GM23338 (cell line): ENCODE measurements around the gene STK32C. TPM values are rescaled to one million over a fixed set of nuclear protein-coding genes. Genes with fewer than 3 reads are reported as not detected.

ENCODE experiments used
- ATAC-seq: fragments of 200-7000 bp; cut with Tn5 transposase; 3 replicates; pipeline ENCODE4 v1.9.1; 2020
- DNase-seq: peaks from one replicate; pipeline ENCODE4 v3.0.0-alpha.2; 2015; ENCODE audit warnings: low spot score
- H2AFZ ChIP-seq: fragments of 200-600 bp; sonication (generic); 2 replicates; pipeline ENCODE4 v1.8.0; 2016; ENCODE audit warnings: antibody characterized with exemption, mild to moderate bottlenecking, moderate library complexity
- H3F3A ChIP-seq: fragments of 200-600 bp; sonication (generic); replicated peaks from 2 replicates; pipeline ENCODE4 v1.8.0; 2017; ENCODE audit warnings: antibody characterized with exemption, mixed run types, low read depth
- H3K27ac ChIP-seq: fragments of 200-600 bp; sonication (generic); 2 replicates; pipeline ENCODE4 v1.6.1; 2016; ENCODE audit warnings: low read depth
- H3K27me3 ChIP-seq: fragments of 200-600 bp; sonication (generic); 2 replicates; pipeline ENCODE4 v1.8.0; 2016; ENCODE audit warnings: mild to moderate bottlenecking, mixed run types, moderate library complexity; ENCODE audit not compliant: insufficient read depth
- H3K36me3 ChIP-seq: fragments of 200-600 bp; sonication (generic); 2 replicates; pipeline ENCODE4 v1.8.0; 2016; ENCODE audit warnings: mild to moderate bottlenecking; ENCODE audit not compliant: insufficient read depth
- H3K4me1 ChIP-seq: fragments of 200-600 bp; sonication (generic); 2 replicates; pipeline ENCODE4 v1.8.0; 2016; ENCODE audit warnings: mild to moderate bottlenecking, moderate library complexity; ENCODE audit not compliant: insufficient read depth
- H3K4me2 ChIP-seq: fragments of 200-600 bp; sonication (generic); 2 replicates; pipeline ENCODE4 v1.7.1; 2017; ENCODE audit warnings: mixed run types
- H3K4me3 ChIP-seq: fragments of 200-600 bp; sonication (generic); 2 replicates; pipeline ENCODE4 v1.6.1; 2016; ENCODE audit warnings: mixed run types
- H3K79me2 ChIP-seq: fragments of 200-600 bp; sonication (generic); replicated peaks from 2 replicates; pipeline ENCODE4 v1.8.0; 2017; ENCODE audit warnings: mild to moderate bottlenecking; ENCODE audit not compliant: insufficient read depth
- H3K9me2 ChIP-seq: fragments of 200-600 bp; sonication (generic); 2 replicates; pipeline ENCODE4 v1.8.0; 2017; ENCODE audit not compliant: insufficient read depth
- H4K20me1 ChIP-seq: fragments of 200-600 bp; sonication (generic); replicated peaks from 2 replicates; pipeline ENCODE4 v1.8.0; 2017; ENCODE audit warnings: mild to moderate bottlenecking; ENCODE audit not compliant: insufficient read depth
- H3K27ac Mint-ChIP-seq: 2 replicates; pipeline ENCODE4 v1.8.0; 2020; ENCODE audit warnings: inconsistent platforms, mild to moderate bottlenecking, moderate library complexity, mixed read lengths
- H3K27me3 Mint-ChIP-seq: 3 replicates; pipeline ENCODE4 v1.8.0; 2022; ENCODE audit warnings: low read depth, mild to moderate bottlenecking, moderate library complexity, mixed read lengths, inconsistent platforms; ENCODE audit not compliant: insufficient read depth, poor library complexity
- H3K36me3 Mint-ChIP-seq: 3 replicates; pipeline ENCODE4 v1.8.0; 2021; ENCODE audit warnings: low read depth, mild to moderate bottlenecking, inconsistent platforms, moderate library complexity, mixed read lengths
- H3K4me1 Mint-ChIP-seq: 3 replicates; pipeline ENCODE4 v1.8.0; 2020; ENCODE audit warnings: mild to moderate bottlenecking, inconsistent platforms, mixed read lengths
- H3K4me3 Mint-ChIP-seq: 3 replicates; pipeline ENCODE4 v1.8.0; 2021; ENCODE audit warnings: moderate library complexity, mild to moderate bottlenecking, inconsistent platforms, mixed read lengths
- H3K9me3 Mint-ChIP-seq: 3 replicates; pipeline ENCODE4 v1.8.0; 2020; ENCODE audit warnings: moderate library complexity, mild to moderate bottlenecking, inconsistent platforms, mixed read lengths
- CREB1 ChIP-seq: fragments of 250-450 bp; sonication (Bioruptor Pico); IDR thresholded peaks from 2 replicates; pipeline ENCODE4 v1.5.0; 2020; ENCODE audit warnings: low read depth, mild to moderate bottlenecking, moderate library complexity
- ETS1 ChIP-seq: IDR thresholded peaks from 2 replicates; pipeline ENCODE4 v1.6.1; 2016; ENCODE audit warnings: antibody characterized with exemption
- EZH2 ChIP-seq: fragments of 200-600 bp; sonication (generic); IDR thresholded peaks from one replicate; pipeline ENCODE4 v1.8.0; 2017; ENCODE audit warnings: antibody characterized with exemption, mild to moderate bottlenecking, low read depth; ENCODE audit not compliant: unreplicated experiment
- EZH2phosphoT487 ChIP-seq: fragments of 200-600 bp; sonication (generic); IDR thresholded peaks from one replicate; pipeline ENCODE4 v1.8.1; 2018; ENCODE audit warnings: antibody characterized with exemption; ENCODE audit not compliant: unreplicated experiment
- JUNB ChIP-seq: IDR thresholded peaks from one replicate; pipeline ENCODE4 v1.6.1; 2016; ENCODE audit warnings: antibody characterized with exemption; ENCODE audit not compliant: unreplicated experiment
- NANOG ChIP-seq: IDR thresholded peaks from 2 replicates; pipeline ENCODE4 v1.6.1; 2016; ENCODE audit warnings: antibody characterized with exemption, borderline replicate concordance
- POLR2AphosphoS5 ChIP-seq: IDR thresholded peaks from 2 replicates; pipeline ENCODE4 v1.6.1; 2016; ENCODE audit warnings: antibody characterized with exemption, low read depth
- STAT1 ChIP-seq: IDR thresholded peaks from one replicate; pipeline ENCODE4 v1.6.1; 2016; ENCODE audit warnings: antibody characterized with exemption; ENCODE audit not compliant: unreplicated experiment
- ZNF114 ChIP-seq: fragments of 250-450 bp; sonication (Bioruptor Pico); IDR thresholded peaks from 2 replicates; pipeline ENCODE4 v1.5.0; 2020; ENCODE audit warnings: mild to moderate bottlenecking, moderate library complexity
- ZNF331 ChIP-seq: fragments of 250-450 bp; sonication (Bioruptor Pico); IDR thresholded peaks from 2 replicates; pipeline ENCODE4 v1.5.0; 2020; ENCODE audit warnings: low read depth, mild to moderate bottlenecking, moderate library complexity
- ZNF462 ChIP-seq: fragments of 250-450 bp; sonication (Bioruptor Pico); IDR thresholded peaks from 2 replicates; pipeline ENCODE4 v1.5.0; 2020; ENCODE audit warnings: mild to moderate bottlenecking, moderate library complexity
- polyA plus RNA-seq: library from polyadenylated mRNA; unstranded; fragments of >200 nt; fragmentation: Nextera tagmentation; extraction: Ambion mirVana; gene quantifications from 2 replicates; pipeline ENCODE4 v1.2.1, GENCODE V29; 2016
- total RNA-seq: library from RNA; depleted of rRNA; stranded (reverse); fragments of >200 nt; shearing (Covaris generic); gene quantifications from 2 replicates; pipeline ENCODE4 v1.2.3, GENCODE V29; 2014
- TF ChIP-seq, protein P1 (sequence below): IDR thresholded peaks from one replicate; pipeline ENCODE4 v1.6.1; 2018; ENCODE audit warnings: antibody characterized with exemption; ENCODE audit not compliant: unreplicated experiment
- TF ChIP-seq, protein P2 (sequence below), 2 experiments: fragments of 200-600 bp in 1 of 2; sonication (generic) in 1 of 2; conservative IDR thresholded peaks; 2 replicates each; pipeline versions ENCODE4 v1.5.1 to v1.6.1; 2016 to 2017; ENCODE audit warnings: antibody characterized with exemption in 2 of 2, low read depth in 2 of 2, mild to moderate bottlenecking in 2 of 2, moderate library complexity in 1 of 2

The STK32C gene
- total and polyA plus RNA-seq, 2 experiments from 2014 or later, result 10.2 to 20.5 TPM

GRCh38 chr10:132178672-132179545 lies 128.8 kb downstream of the STK32C start:
- no peaks in the 10 kb centered on the region; the same call in 1 of the 2 replicates for H3K27me3 ChIP-seq
- Mint-ChIP-seq H3K27ac (no peak overlapping the region), H3K36me3 (no peaks in the 10 kb centered on the region), H3K9me3 (peaks cover 10% of the 10 kb centered on the region), H3K27me3 (peaks cover 17% of the 10 kb centered on the region), H3K4me1 (peaks cover 16% of the 10 kb centered on the region), H3K4me3 (no peak overlapping the region)
- H3K9me2 ChIP-seq, result no peaks in the 10 kb centered on the region
- H3K79me2 ChIP-seq, result no peaks in the 10 kb centered on the region
- H3F3A ChIP-seq, result no peaks in the 10 kb centered on the region
- no peaks in the 10 kb centered on the region for H4K20me1 ChIP-seq
- no peaks in the 10 kb centered on the region for H3K36me3 ChIP-seq
- H3K4me3 ChIP-seq, result no peak overlapping the region
- no peaks in the 10 kb centered on the region for H3K4me1 ChIP-seq
- DNase-seq (no peak), ATAC-seq (no peak)
- no peak overlapping the region for H2AFZ ChIP-seq
- TF ChIP-seq ETS1 (no peak), JUNB (no peak), CREB1 (no peak), ZNF331 (CRISPR knock-in tag) (no peak), ZNF114 (CRISPR knock-in tag) (no peak), POLR2AphosphoS5 (no peak), EZH2 (no peak), NANOG (no peak), EZH2phosphoT487 (no peak), ZNF462 (CRISPR knock-in tag) (no peak), STAT1 (no peak)
- TF ChIP-seq, protein P1, sequence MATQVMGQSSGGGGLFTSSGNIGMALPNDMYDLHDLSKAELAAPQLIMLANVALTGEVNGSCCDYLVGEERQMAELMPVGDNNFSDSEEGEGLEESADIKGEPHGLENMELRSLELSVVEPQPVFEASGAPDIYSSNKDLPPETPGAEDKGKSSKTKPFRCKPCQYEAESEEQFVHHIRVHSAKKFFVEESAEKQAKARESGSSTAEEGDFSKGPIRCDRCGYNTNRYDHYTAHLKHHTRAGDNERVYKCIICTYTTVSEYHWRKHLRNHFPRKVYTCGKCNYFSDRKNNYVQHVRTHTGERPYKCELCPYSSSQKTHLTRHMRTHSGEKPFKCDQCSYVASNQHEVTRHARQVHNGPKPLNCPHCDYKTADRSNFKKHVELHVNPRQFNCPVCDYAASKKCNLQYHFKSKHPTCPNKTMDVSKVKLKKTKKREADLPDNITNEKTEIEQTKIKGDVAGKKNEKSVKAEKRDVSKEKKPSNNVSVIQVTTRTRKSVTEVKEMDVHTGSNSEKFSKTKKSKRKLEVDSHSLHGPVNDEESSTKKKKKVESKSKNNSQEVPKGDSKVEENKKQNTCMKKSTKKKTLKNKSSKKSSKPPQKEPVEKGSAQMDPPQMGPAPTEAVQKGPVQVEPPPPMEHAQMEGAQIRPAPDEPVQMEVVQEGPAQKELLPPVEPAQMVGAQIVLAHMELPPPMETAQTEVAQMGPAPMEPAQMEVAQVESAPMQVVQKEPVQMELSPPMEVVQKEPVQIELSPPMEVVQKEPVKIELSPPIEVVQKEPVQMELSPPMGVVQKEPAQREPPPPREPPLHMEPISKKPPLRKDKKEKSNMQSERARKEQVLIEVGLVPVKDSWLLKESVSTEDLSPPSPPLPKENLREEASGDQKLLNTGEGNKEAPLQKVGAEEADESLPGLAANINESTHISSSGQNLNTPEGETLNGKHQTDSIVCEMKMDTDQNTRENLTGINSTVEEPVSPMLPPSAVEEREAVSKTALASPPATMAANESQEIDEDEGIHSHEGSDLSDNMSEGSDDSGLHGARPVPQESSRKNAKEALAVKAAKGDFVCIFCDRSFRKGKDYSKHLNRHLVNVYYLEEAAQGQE, result no peak
- TF ChIP-seq, protein P2, sequence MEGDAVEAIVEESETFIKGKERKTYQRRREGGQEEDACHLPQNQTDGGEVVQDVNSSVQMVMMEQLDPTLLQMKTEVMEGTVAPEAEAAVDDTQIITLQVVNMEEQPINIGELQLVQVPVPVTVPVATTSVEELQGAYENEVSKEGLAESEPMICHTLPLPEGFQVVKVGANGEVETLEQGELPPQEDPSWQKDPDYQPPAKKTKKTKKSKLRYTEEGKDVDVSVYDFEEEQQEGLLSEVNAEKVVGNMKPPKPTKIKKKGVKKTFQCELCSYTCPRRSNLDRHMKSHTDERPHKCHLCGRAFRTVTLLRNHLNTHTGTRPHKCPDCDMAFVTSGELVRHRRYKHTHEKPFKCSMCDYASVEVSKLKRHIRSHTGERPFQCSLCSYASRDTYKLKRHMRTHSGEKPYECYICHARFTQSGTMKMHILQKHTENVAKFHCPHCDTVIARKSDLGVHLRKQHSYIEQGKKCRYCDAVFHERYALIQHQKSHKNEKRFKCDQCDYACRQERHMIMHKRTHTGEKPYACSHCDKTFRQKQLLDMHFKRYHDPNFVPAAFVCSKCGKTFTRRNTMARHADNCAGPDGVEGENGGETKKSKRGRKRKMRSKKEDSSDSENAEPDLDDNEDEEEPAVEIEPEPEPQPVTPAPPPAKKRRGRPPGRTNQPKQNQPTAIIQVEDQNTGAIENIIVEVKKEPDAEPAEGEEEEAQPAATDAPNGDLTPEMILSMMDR (conservative IDR thresholded peaks at IDR 0.05; ENCODE audit: low read depth in 2 of 2), result no peak
- H3K27ac ChIP-seq, result no peak overlapping the region
- H3K4me2 ChIP-seq, result no peak overlapping the region
